G401 (cell line): Measurements from ENCODE around the gene ANKIB1. TPM values are rescaled to one million over a fixed set of nuclear protein-coding genes. Genes with fewer than 3 reads are reported as not detected.
A peak's percentile ranks its signal among the peaks of the same experiment; 100 is the strongest.
"Not testable (repeated sequence)": the region's sequence is repeated elsewhere in the genome, so short reads cannot be mapped to it uniquely, and the experiment has no call there.

ENCODE experiments used
- DNase-seq: peaks from one replicate; pipeline ENCODE4 v3.0.0-alpha.2; 2015; ENCODE audit warnings: low spot score
- in situ Hi-C: cut with HindIII; loops from 2 replicates; pipeline ENCODE4 v1.10.0; 2016; ENCODE audit warnings: low sequenced_read_pairs, mixed read lengths
- total RNA-seq: library from RNA; depleted of rRNA; stranded (reverse); fragments of >200 nt; shearing (Covaris generic); gene quantifications from 2 replicates; pipeline ENCODE4 v1.2.3, GENCODE V29; 2014; rRNA removed

The ANKIB1 gene
- total RNA-seq, 1 experiment from 2014 or later, result 46.3 TPM

- in situ Hi-C loops, result no loop called here
- no peak for DNase-seq
Observed at GRCh38 chr7:92433019-92433418, 187.2 kb downstream of the ANKIB1 start.

DNA sequence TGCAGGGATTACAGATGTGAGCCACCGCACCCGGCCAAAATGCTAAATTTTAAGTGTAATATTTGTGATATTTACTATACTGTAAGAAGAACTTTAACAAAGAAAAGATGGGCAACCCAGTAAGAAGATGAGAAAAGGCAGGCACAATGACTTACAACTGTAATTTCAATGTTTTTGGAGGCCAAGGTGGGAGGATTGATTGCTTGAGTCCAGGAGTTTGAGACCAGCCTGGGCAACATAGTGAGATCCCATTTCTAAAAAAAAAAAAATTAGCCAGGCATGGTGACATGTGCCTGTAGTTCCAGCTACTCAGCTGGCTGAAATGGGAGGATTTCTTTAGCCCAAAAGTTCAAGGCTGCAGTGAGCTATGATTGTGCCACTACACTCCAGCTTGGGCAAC, 189.8 kb downstream of the ANKIB1 start:
- in situ Hi-C loops, result no loop called here
- DNase-seq, result no peak

- in situ Hi-C loops, result no loop called here
- no peak for DNase-seq
Observed at GRCh38 chr7:92436612-92437445, 191.1 kb downstream of the ANKIB1 start.

GRCh38 chr7:92437956-92438491, 192.2 kb downstream of the ANKIB1 start:
- in situ Hi-C loops, result no loop called here
- no peak for DNase-seq

DNA sequence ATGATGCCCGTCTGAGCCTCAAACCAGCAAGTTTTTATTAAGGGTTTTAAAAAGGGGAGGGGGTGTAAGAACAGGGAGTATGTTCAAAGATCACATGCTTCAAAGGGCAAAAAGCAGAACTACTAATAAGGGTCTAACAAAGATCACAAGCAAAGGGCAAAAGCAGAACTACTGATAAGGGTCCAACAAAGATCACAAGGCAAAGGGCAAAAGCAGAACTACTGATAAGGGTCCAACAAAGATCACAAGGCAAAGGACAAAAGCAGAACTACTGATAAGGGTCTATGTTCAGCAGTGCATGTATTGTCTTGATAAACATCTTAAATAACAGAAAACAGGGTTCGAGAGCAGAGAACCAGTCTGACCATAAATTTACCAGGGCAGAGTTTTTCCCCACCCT, 196.9 kb downstream of the ANKIB1 start:
- in situ Hi-C loops, DNase-seq: not testable (repeated sequence)

- in situ Hi-C loops, result no loop called here
- no peak for DNase-seq
Observed at GRCh38 chr7:92446869-92447344, 201.1 kb downstream of the ANKIB1 start.

DNA sequence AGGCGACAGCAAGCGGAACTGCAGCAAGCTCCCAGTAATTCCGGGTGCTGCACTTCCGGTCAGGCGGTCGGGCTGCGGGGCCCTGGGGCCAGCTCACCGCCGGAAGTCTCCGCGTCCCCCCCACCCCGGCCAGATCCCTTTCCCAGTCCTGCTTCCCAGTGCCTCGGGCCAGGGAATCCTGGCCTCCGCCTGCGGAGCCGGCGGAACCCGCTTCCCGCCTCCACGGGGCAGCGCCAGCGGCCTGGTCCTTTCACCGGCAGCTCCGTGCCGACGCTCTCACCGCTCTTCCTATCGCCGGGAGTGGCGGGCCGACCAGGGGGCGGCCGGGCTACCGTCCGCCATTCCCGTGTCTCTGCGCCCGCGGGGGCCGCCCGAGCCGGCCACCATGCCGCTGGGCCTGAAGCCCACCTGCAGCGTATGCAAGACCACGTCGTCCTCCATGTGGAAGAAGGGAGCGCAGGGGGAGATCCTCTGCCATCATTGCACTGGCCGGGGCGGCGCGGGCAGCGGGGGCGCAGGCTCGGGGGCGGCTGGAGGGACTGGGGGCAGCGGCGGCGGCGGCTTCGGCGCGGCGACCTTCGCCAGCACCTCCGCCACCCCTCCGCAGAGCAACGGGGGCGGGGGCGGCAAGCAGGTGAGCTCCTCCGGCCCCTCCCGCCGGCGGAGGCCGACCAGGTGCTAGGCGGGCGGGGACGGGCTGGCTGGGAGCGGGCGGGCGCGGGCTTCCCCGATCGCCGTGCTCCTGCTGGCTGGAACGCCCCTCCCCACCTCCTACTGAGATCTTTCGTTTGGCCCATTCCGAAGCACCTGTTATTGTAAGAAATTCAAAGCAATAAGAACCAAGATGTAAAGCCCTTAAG, 201.8 kb downstream of the ANKIB1 start, which contains the start of gene GATAD1:
Gene GATAD1 (plus strand): TSS at position 138 of the 860 bp plus-strand sequence. CDS start 248 bp downstream, at position 386.
- in situ Hi-C loops, result no loop called here

GRCh38 chr7:92448205-92448747, 202.5 kb downstream of the ANKIB1 start:
- in situ Hi-C loops, result no loop called here
- peak; percentile 71 for DNase-seq

More for the DNA sequence above, 201.8 kb downstream of the ANKIB1 start, which contains the start of gene GATAD1:
- DNase-seq, result peak; percentile 93

Other genes starting within 250 kb of the ANKIB1 start
- gene CYP51A1, start 111.5 kb upstream of the ANKIB1 start, total RNA-seq, result 77.6 and 116 TPM in 2 replicates
- gene LRRD1, start 66.8 kb upstream of the ANKIB1 start, total RNA-seq, result 0.03 TPM in 1 of 2 replicates, not detected in the other
- gene KRIT1, start 60 bp upstream of the ANKIB1 start, total RNA-seq, result 25.0 and 39.7 TPM in 2 replicates
- 14.8 and 22.0 TPM in 2 replicates for gene GATAD1, start 201.5 kb downstream of the ANKIB1 start, total RNA-seq
- gene ERVW-1, start 232.0 kb downstream of the ANKIB1 start, total RNA-seq, result not detected in 2 replicates